Neuronal stem cell (in vitro differentiated cells): ENCODE measurements around the gene NFATC3.
"Not testable (repeated sequence)": the region's sequence is repeated elsewhere in the genome, so short reads cannot be mapped to it uniquely, and the experiment has no call there.

Source experiments
- DNase-seq: peaks from one replicate; pipeline ENCODE4 v3.0.0-alpha.2; 2013; ENCODE audit warnings: low spot score
- H2AFZ ChIP-seq: one replicate; pipeline ENCODE4 v1.6.1; 2013; ENCODE audit warnings: mild to moderate bottlenecking, low read length, inconsistent platforms
- H2AK5ac ChIP-seq: 2 replicates; pipeline ENCODE4 v1.6.1; 2013; ENCODE audit warnings: low read depth, mild to moderate bottlenecking, inconsistent platforms, low read length, moderate library complexity, mixed read lengths
- H2BK120ac ChIP-seq: 2 replicates; pipeline ENCODE4 v1.6.1; 2013; ENCODE audit warnings: low read depth, mild to moderate bottlenecking, inconsistent platforms, low read length, moderate library complexity, mixed read lengths
- H2BK12ac ChIP-seq: one replicate; pipeline ENCODE4 v1.6.1; 2013; ENCODE audit warnings: low read length, inconsistent platforms
- H2BK15ac ChIP-seq: 2 replicates; pipeline ENCODE4 v1.6.1; 2013; ENCODE audit warnings: mild to moderate bottlenecking, low read length, inconsistent platforms, mixed read lengths
- H2BK5ac ChIP-seq: one replicate; pipeline ENCODE4 v1.6.1; 2013; ENCODE audit warnings: inconsistent platforms, mild to moderate bottlenecking, low read length, moderate library complexity
- H3K14ac ChIP-seq: one replicate; pipeline ENCODE4 v1.6.1; 2013; ENCODE audit warnings: low read length, inconsistent platforms
- H3K18ac ChIP-seq: 2 replicates; pipeline ENCODE4 v1.6.1; 2013; ENCODE audit warnings: low read length, inconsistent platforms
- H3K23ac ChIP-seq: 2 replicates; pipeline ENCODE4 v1.6.1; 2013; ENCODE audit warnings: low read depth, mild to moderate bottlenecking, mixed read lengths, low read length, inconsistent platforms; ENCODE audit not compliant: poor library complexity
- H3K27ac ChIP-seq: replicated peaks from 3 replicates; pipeline ENCODE4 v1.5.1; 2013; ENCODE audit warnings: low read length, inconsistent platforms
- H3K27me3 ChIP-seq, 3 experiments: 2 replicates each; pipeline ENCODE4 v1.6.1; 2013; ENCODE audit warnings: low read length in 3 of 3, mild to moderate bottlenecking in 2 of 3, inconsistent platforms in 1 of 3, low read depth in 1 of 3, mixed read lengths in 1 of 3, moderate library complexity in 1 of 3; ENCODE audit not compliant: control insufficient read depth in 3 of 3, insufficient read depth in 3 of 3
- H3K36me3 ChIP-seq, 2 donors: replicated peaks in 1 of 2; 2 replicates each; pipeline ENCODE4 v1.6.1; 2013; ENCODE audit warnings: low read length in 2 of 2; ENCODE audit not compliant: control insufficient read depth in 2 of 2, insufficient read depth in 2 of 2
- H3K4ac ChIP-seq: 2 replicates; pipeline ENCODE4 v1.6.1; 2013; ENCODE audit warnings: inconsistent platforms, mild to moderate bottlenecking, low read length, moderate library complexity
- H3K4me1 ChIP-seq, 2 donors: 1 replicate in 1 of 2; 2 replicates in 1 of 2; pipeline ENCODE4 v1.6.1; 2013; ENCODE audit warnings: low read length in 2 of 2, low read depth in 1 of 2; ENCODE audit not compliant: control insufficient read depth in 2 of 2, insufficient read depth in 1 of 2
- H3K4me2 ChIP-seq: one replicate; pipeline ENCODE4 v1.6.1; 2013; ENCODE audit warnings: mild to moderate bottlenecking, low read length, inconsistent platforms; ENCODE audit not compliant: insufficient read depth, poor library complexity, severe bottlenecking
- H3K4me3 ChIP-seq, 2 donors: 2 replicates each; pipeline ENCODE4 v1.5.1; 2013; ENCODE audit warnings: low read length in 2 of 2, mild to moderate bottlenecking in 2 of 2, inconsistent platforms in 1 of 2, moderate library complexity in 1 of 2
- H3K79me1 ChIP-seq: one replicate; pipeline ENCODE4 v1.6.1; 2013; ENCODE audit warnings: low read depth, mild to moderate bottlenecking, inconsistent platforms, low read length, moderate library complexity
- H3K9ac ChIP-seq: one replicate; pipeline ENCODE4 v1.6.1; 2013; ENCODE audit warnings: mild to moderate bottlenecking, low read depth, low read length, inconsistent platforms; ENCODE audit not compliant: poor library complexity
- H3K9me3 ChIP-seq, 2 donors: replicated peaks in 1 of 2; 2 replicates each; pipeline versions ENCODE3 to v1.6.1; 2013; ENCODE audit warnings: low read length in 2 of 2, mild to moderate bottlenecking in 2 of 2, inconsistent platforms in 1 of 2, low read depth in 1 of 2, mixed read lengths in 1 of 2, moderate library complexity in 1 of 2; ENCODE audit not compliant: control insufficient read depth in 2 of 2, insufficient read depth in 1 of 2
- H4K8ac ChIP-seq: one replicate; pipeline ENCODE4 v1.6.1; 2013; ENCODE audit warnings: low read depth, mild to moderate bottlenecking, inconsistent platforms, low read length, moderate library complexity
- H4K91ac ChIP-seq: one replicate; pipeline ENCODE4 v1.6.1; 2013; ENCODE audit warnings: low read length, low read depth, mild to moderate bottlenecking, inconsistent platforms; ENCODE audit not compliant: poor library complexity
- WGBS, 2 donors: extraction: QIAGEN DNeasy Blood & Tissue Kit; methylation state at CpG; one replicate each; pipeline ENCODE4 v1.1.7; 2013; ENCODE audit warnings: missing lambda C conversion rate in 2 of 2, mixed read lengths in 1 of 2; ENCODE audit not compliant: insufficient read length in 2 of 2, insufficient replicate concordance in 1 of 2; ENCODE audit errors: extremely low coverage in 2 of 2; 5-methylcytosine and 5-hydroxymethylcytosine counted together

The NFATC3 gene

GRCh38 chr16:68110611-68111010, 25.4 kb downstream of the NFATC3 start:
- H3K4ac ChIP-seq, H3K4me2 ChIP-seq, H2AK5ac ChIP-seq, H2BK15ac ChIP-seq, H4K91ac ChIP-seq, H3K36me3 ChIP-seq, H3K27me3 ChIP-seq, H3K9ac ChIP-seq, H3K4me1 ChIP-seq, H3K18ac ChIP-seq, DNase-seq, H2BK120ac ChIP-seq, H2BK5ac ChIP-seq, H3K27ac ChIP-seq, H3K23ac ChIP-seq, H3K14ac ChIP-seq, H3K79me1 ChIP-seq, H3K4me3 ChIP-seq, H4K8ac ChIP-seq, H2AFZ ChIP-seq, H2BK12ac ChIP-seq: not testable (repeated sequence)
- no CpG with 5 or more reads among the region's 2 CpGs for WGBS, 2 donors
- H3K9me3 ChIP-seq: peaks cover 2 to 42% of the 10 kb centered on the region in 2 donors

- no peak overlapping the region for H2BK120ac ChIP-seq
- H2BK5ac ChIP-seq: no peak overlapping the region
- H3K79me1 ChIP-seq: peaks cover 8% of the 10 kb centered on the region
- H3K36me3 ChIP-seq: no peaks in the 10 kb centered on the region
- no peak overlapping the region for H2AFZ ChIP-seq
- H4K8ac ChIP-seq: no peak overlapping the region
- no CpG with 5 or more reads among the region's 2 CpGs for WGBS, 2 donors
- no peak overlapping the region for H3K23ac ChIP-seq
- no peaks in the 10 kb centered on the region for H3K4me1 ChIP-seq
- no peak overlapping the region for H3K14ac ChIP-seq
- no peak overlapping the region for H3K4ac ChIP-seq
- DNase-seq: no peak
- H3K4me3 ChIP-seq: no peak overlapping the region
- H3K9ac ChIP-seq: no peak overlapping the region
- H3K27ac ChIP-seq: no peak overlapping the region
- no peaks in the 10 kb centered on the region for H3K27me3 ChIP-seq
- no peak overlapping the region for H3K18ac ChIP-seq
- H3K4me2 ChIP-seq: no peak overlapping the region
- H3K9me3 ChIP-seq: peaks cover 2 to 37% of the 10 kb centered on the region in 2 donors
- no peak overlapping the region for H4K91ac ChIP-seq
- H2BK12ac ChIP-seq: no peak overlapping the region
- H2AK5ac ChIP-seq: no peak overlapping the region
- H2BK15ac ChIP-seq: no peak overlapping the region
Observed at GRCh38 chr16:68111379-68111778, 26.2 kb downstream of the NFATC3 start.

GRCh38 chr16:68113059-68113761, 28.0 kb downstream of the NFATC3 start:
- H2BK12ac ChIP-seq: no peak overlapping the region
- no peak overlapping the region for H3K14ac ChIP-seq
- no peak overlapping the region for H4K91ac ChIP-seq
- no peak overlapping the region for H3K4me2 ChIP-seq
- no peaks in the 10 kb centered on the region for H3K27me3 ChIP-seq
- no peak overlapping the region for H2BK15ac ChIP-seq
- H3K4me3 ChIP-seq: peak overlapping the region in 1 of 2 donors; percentile 38
- no peak overlapping the region for H3K18ac ChIP-seq
- no CpG with 5 or more reads among the region's 5 CpGs for WGBS, 2 donors
- no peak for DNase-seq
- no peak overlapping the region for H3K23ac ChIP-seq
- no peak overlapping the region for H3K27ac ChIP-seq
- H3K36me3 ChIP-seq: no peaks in the 10 kb centered on the region
- H3K4me1 ChIP-seq: no peaks in the 10 kb centered on the region
- no peak overlapping the region for H2AK5ac ChIP-seq
- H2BK120ac ChIP-seq: no peak overlapping the region
- peaks cover 8% of the 10 kb centered on the region for H3K79me1 ChIP-seq
- H2AFZ ChIP-seq: no peak overlapping the region
- no peak overlapping the region for H3K4ac ChIP-seq
- peaks cover 0 to 37% of the 10 kb centered on the region in 2 donors for H3K9me3 ChIP-seq
- no peak overlapping the region for H4K8ac ChIP-seq
- no peak overlapping the region for H2BK5ac ChIP-seq
- H3K9ac ChIP-seq: no peak overlapping the region

- peaks cover 0 to 32% of the 10 kb centered on the region in 2 donors for H3K9me3 ChIP-seq
- peaks cover 8% of the 10 kb centered on the region for H3K79me1 ChIP-seq
- H3K14ac ChIP-seq: no peak overlapping the region
- no peak overlapping the region for H2BK120ac ChIP-seq
- WGBS, 2 donors: no CpG with 5 or more reads among the region's 12 CpGs
- H3K27me3 ChIP-seq: no peaks in the 10 kb centered on the region
- H3K18ac ChIP-seq: peak overlapping the region; percentile 51
- DNase-seq: no peak
- no peak overlapping the region for H4K91ac ChIP-seq
- H2AFZ ChIP-seq: no peak overlapping the region
- H3K9ac ChIP-seq: peak overlapping the region; percentile 44
- peak overlapping the region; percentile 70 for H2AK5ac ChIP-seq
- H4K8ac ChIP-seq: no peak overlapping the region
- no peak overlapping the region for H3K27ac ChIP-seq
- peak overlapping the region; percentile 41 for H2BK12ac ChIP-seq
- no peak overlapping the region for H3K4ac ChIP-seq
- peaks cover 0 to 2% of the 10 kb centered on the region in 2 donors for H3K36me3 ChIP-seq
- no peak overlapping the region for H3K4me2 ChIP-seq
- H2BK15ac ChIP-seq: no peak overlapping the region
- no peaks in the 10 kb centered on the region for H3K4me1 ChIP-seq
- peak overlapping the region; percentile 73 for H3K23ac ChIP-seq
- H3K4me3 ChIP-seq: no peak overlapping the region
- no peak overlapping the region for H2BK5ac ChIP-seq
Observed at GRCh38 chr16:68113765-68114240, 28.6 kb downstream of the NFATC3 start.
